HS-27A (cell line): ENCODE measurements around the gene CNTN4.

ENCODE experiments used
- DNase-seq: peaks from one replicate; pipeline ENCODE4 v3.0.0-alpha.2; 2012; ENCODE audit warnings: low read depth, missing footprints

The CNTN4 gene

DNA sequence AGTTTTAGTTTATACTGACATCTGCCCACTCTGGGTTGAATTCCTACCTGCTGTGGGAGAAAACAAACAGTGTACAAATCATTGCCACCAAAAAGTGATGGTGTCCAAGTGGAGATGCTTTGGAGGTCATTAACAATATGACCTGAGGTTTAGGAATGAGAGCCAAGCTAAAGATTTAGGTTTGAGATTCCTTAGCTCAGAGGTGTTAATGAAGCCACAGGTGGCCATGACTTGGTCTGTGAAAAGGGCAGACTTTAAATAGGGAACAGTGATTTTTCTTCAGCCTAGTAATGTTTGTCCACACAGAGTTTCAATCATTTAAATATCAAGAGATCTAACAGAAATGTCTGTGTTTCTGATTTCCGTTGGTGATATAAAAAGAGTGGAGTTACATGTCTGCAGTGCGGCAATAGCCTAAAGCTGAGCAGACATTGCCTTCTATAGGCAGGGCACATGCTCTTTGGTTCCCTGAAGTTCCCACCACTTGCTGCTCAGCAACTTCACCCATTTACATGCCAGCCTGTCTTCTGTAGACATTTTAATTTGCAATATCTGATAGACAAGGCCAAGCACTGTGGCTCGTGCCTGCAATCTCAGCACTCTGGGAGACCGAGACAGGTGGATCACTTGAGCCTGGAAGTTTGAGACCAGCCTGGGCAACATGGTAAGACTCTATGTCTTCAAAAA, 588.3 kb downstream of the CNTN4 start:
- DNase-seq, result no peak

DNA sequence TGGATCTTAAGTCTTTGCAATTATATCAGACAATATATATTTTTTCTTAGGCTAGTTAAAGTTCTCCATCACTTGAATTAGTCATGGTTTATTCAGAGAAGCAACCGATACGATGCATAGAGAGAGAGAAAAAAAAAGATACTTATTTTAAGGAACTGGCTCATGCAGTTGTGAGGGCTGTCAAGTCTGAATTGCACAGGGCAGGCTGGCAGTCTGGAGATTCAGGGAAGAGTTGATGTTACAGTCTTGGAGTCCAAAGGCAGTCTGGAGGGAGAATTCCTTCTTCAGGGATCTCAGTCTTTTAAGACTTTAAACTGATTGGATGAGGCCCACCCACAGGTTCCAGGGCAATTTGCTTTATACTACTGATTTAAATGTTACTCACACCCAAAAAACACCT, 598.9 kb downstream of the CNTN4 start:
- no peak for DNase-seq

DNA sequence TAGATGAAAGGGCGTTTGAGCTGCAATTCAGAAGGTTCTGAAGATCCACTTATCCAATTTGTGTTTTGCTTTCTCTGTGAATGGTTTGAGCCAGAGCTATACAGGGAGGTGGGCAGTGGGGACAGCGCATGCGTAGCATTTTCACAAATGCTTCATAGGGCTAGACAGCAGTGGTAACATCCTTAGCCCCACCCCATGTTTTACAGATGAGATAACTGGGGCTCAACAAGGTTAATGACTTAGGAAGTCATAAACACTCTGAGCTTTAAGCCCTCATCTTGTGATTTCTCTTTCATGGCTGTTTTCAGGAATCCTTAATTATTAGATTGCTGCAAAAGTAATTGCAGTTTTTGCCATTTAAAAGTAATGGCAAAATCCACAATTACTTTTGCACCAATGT, 602.8 kb downstream of the CNTN4 start:
- DNase-seq, result no peak

DNA sequence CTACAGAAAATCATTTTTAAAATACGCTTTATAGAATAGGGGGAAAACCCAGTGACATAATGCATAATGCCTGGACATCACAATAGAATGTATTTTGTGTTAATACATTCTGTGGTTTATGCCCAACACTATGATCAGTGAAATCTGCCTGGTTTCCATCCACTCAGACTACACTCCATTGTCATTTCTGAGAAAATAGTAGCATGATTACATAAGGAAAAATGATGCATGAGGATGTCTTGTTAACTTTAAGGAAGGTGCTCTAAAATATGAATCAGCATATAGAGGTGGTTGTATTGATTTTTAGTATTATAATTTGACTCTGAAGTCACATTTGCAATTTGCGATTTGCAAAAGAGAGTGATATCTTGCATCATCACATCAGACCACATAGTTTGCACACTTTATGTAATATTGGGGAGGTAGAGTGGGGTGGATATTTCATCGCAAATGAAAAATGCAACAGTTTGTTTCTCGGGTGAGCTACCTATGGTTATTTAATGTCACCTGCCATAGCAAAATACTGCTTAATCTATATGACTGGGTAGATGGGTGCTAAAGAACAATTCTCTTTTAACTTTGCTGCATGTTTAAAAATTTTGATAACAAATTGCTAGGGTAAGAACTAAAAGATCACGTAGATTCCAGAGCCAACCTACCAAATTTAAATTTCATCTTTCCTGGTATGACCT, 607.6 kb downstream of the CNTN4 start:
- DNase-seq, result no peak

DNA sequence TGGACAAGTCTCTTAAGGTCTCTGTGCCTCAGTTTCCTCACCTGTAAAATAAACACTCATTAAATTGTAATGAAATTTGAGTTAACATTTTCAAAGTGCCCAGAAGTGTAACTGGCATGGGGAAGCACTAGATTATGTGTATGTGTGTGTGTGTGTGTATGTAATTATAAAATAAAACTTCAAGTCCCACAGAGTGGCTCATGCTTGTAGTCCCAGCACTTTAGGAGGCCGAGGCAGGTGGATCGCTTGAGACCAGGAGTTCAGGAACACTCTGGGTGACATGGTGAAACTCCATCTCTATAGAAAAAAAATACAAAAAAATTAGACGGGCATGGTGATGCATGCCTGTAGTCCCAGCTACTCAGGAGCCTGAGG, 608.2 kb downstream of the CNTN4 start:
- DNase-seq, result no peak

DNA sequence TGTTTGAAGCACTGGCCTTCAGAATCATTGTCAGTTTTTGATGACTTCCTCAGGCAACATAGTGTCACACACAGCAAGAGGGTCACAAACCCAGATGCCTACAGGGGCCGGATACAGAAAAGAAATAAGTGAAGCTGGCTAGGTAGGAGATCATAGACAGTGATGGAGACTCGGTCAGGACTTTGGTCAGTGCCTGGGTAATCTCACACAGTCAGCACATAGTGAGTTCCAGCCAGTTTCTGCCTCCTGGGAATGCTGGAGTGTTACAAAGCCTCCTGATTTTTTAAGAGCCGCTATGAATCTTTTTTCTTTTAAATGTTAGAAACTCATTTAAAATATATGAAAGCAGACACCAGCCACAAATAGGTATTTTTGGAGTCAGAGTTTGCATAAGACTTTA, 612.4 kb downstream of the CNTN4 start:
- DNase-seq, result no peak

DNA sequence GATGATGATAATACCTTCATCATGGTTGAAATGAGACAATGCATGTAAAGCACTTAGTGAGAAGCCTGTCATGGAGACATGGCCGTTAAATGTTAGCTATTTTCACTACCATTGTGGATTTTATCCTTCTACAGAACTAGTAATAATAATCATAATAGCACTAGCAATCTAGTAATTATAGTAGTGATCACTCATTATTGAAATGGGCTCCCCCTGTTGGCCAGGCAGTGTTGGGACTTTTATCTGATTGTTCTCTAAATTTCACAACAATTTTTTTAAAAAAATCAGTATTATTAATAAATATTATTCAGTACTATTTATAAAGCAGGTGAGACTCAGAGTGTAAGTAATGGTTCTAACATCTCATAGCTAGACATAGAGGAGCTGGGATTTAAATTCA, 615.3 kb downstream of the CNTN4 start:
- DNase-seq, result no peak

DNA sequence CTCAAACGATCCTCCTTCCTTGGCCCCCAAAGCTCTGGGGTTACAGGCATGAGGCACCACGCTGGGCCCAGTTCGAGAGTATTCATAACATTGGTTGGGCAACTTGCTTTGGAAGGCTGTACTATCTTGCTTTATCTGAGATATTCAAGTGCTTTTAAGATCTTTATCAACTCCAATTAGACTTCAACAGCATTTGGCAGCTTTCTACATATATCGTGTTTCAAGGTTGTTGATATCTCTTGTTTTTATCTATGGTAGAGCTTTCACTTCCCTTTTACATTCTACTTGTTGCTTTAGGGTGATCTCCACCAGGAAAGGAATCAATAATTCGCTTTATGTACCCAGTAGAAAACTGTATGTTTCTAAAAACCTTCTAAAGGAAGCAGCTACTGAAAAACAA, 616.2 kb downstream of the CNTN4 start:
- no peak for DNase-seq

DNA sequence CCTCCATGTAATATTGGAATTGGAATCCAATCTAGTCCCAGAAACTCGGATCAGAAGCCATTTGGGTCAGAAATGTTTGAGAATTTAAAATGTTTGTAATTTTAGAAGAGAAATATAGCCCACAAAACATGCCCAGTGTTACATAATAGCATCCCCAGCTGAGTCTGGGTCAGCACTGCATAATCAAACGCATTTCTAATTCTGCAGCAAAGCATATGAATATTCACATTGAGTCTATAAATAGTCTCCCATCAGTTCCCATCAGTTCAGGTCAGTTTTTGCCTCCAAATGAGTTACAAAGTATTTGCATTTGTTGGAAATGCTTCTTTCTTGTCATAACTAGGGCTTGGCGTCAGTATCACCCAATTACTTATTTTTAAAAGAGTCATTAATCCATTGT, 628.4 kb downstream of the CNTN4 start:
- DNase-seq, result no peak

DNA sequence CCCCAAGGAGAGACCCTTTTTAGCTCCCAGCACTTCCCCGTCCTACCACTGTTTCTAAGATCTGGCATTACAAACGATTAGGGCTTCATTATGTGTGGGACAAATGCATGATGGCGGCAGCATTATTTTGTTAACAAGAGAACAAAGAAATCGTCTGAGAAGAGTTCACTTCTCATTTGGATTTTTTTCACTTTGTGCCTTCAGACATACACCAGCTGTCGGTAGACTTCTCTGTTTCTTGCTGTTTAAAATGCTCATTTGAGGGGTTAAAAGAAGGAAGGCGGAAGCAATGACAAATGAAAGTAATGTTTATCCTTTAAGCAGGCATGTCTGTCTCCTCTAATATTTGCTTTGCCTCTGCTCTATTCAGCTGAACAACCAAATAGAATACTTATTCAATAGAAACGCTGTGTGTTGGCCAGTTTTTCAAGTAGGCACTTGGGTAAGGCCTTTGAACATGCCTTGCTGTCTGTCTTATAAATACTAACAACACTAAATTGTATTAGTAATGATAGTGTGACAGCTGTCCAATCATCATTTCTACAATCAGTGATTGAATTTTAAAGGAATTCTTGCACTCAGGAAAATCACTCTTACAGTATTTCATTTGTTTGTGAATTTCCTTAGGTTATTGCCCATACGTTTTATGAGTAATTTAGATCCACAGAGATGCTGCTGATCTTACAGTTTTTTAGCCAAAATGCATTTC, 629.1 kb downstream of the CNTN4 start:
- DNase-seq, result no peak

DNA sequence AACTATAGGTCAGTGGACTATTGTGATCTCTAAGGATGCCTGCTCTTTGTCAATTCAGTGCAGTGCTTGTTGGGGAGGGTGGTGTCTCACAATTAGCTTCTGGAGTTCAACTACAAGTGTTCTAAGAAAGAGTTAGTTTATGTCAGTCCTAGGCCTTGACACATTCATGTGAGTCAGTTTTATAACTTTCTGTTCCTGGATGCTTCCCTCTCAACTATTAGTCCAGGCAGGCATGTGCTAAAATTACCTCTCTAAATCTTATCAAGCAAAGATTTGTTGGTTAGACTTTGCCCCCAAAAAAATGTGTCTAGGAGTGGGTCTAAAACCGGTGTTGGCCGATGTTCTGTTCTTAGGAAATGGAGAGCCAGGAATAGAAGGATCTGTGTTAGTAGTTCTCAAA, 633.2 kb downstream of the CNTN4 start:
- DNase-seq, result no peak

DNA sequence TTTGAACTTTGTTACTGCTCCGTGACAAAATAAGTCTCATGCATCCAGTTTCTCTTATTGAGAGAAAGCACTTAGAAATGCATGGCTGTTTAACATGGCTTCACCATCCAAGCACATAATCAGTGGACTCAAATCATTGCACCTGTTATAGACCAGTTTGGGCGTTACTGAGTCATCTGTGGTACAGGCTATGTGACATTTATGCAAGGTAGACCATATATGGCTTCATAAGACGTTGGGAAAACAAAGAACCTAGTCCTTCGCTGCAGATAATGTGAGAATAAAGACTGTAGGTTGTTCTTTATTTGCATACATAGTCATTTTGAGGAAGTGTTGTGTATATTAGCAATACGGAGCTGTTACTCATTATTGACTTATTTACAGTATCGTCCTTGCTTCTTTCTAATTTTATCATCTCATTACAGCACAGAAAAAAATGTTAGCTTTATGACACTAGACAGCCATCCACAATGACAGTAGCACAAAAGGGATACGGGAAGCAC, 636.8 kb downstream of the CNTN4 start:
- DNase-seq, result no peak

DNA sequence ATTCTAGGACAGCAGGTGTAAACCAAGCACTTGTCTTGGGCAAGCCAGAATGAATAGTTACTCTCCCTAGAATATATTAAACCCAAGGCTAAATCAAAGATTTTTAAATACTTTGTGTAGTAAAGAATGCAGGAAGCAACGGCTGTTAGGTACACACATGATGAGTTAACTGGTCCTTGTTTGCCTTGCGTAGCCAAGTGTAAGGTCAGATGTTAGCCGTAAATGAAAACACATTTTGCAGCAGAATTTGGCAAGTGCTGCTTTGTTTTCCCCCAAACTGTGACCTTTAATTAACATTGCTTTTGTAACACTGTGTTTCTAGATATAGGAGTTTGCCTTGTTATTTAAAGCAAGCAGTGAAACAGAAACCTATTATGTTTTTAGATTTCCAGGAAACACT, 642.9 kb downstream of the CNTN4 start:
- no peak for DNase-seq

DNA sequence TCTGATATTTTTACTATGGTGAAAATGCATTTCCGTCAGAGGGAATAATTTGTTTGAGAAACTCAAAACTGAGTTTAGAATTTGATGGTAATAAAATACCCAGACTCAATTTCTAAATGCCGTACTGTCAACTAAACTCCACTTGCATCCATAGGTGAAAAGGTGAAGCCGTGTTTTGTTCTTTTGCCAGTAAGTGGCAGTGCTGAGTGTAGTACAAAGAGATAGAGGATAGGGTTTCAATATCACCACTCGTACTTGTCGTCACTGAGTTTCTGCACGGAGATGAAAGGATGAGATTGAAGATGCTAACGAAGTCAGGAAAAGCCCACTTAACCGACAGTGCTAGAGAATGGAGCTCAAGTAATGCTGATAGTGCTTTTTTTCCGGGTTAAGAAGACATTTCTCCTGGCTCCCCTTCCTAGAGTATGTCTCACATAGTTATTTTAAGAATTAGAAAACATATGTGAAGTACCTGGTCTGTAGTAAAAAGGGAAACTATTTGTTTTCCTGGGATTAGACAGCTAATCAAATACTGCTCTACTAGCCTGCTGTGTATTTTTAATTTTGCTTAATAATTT, 666.4 kb downstream of the CNTN4 start:
- no peak for DNase-seq

DNA sequence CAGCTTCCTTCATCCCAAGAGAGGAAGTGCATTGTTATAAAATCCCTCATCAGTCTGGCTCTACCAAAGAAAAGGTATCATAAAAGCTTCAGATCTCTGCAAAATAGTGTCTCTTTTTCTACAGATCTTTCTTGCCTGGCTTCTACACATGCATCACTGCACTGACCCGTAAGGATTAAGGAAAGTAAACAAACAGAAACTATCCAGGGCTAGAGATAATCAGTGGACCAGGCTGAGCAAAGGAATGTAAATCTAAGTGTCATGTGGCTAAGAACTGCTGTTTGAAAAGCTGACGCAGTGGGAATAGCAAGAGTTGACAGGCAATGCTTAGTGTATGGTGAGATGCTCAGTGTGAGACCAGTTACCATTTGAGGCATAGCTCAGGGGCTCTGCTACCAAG, 671.8 kb downstream of the CNTN4 start:
- DNase-seq, result no peak

DNA sequence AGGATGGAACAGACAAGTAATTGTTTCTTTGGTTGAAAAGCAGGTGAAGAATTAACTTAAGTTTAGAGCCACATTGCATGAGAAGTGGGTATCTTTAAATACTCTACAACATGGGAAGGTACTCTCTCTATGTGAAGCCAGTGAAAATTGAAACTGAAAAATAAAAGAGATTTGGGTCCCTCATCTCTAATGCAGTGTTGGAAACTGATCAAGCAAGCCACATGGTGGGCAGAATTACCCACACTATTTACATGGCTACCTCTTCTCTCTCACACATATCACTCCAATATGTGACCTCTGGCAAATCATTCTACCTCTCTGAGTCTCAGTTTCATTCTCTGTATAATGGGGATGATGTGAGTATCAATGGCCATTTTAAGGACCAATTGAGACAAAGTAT, 672.5 kb downstream of the CNTN4 start:
- no peak for DNase-seq

DNA sequence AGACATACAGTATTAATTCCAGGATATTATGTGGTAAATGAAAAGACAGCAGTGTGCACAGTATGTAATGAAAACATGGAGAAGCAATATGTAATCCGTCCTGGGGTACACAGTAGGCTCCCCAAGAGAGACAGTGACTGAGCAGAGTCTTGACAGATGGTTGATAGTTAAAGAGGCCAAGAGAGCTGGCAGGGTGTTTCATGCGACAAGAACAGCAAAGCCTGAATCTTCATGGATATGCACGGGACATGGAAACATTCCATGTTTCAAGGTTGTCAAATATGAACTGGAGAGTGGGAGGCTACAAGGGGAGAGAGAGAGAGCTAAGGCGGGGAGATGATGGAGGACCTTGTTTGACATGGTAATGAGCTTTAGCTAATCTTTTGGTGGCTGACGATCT, 673.1 kb downstream of the CNTN4 start:
- DNase-seq, result no peak

DNA sequence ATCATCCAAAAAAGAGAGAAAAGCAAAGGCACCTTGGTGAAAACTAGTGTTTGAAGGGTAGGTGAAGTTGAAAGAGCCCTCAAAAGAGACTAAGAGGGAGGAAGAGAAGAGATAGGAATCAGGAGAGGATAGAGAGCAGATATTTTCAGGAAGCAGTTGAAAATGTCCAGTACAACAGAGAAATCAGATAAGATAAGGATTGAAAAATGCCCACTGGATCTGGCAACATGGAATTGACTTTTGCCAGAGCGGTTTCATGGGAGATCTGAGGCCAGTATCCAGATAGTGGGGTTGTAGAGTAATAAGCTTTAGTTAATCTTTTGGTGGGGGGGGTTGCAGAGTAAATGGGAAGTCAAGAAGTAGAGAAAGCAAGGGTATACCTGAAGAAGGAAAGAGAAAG, 674.1 kb downstream of the CNTN4 start:
- DNase-seq, result no peak

DNA sequence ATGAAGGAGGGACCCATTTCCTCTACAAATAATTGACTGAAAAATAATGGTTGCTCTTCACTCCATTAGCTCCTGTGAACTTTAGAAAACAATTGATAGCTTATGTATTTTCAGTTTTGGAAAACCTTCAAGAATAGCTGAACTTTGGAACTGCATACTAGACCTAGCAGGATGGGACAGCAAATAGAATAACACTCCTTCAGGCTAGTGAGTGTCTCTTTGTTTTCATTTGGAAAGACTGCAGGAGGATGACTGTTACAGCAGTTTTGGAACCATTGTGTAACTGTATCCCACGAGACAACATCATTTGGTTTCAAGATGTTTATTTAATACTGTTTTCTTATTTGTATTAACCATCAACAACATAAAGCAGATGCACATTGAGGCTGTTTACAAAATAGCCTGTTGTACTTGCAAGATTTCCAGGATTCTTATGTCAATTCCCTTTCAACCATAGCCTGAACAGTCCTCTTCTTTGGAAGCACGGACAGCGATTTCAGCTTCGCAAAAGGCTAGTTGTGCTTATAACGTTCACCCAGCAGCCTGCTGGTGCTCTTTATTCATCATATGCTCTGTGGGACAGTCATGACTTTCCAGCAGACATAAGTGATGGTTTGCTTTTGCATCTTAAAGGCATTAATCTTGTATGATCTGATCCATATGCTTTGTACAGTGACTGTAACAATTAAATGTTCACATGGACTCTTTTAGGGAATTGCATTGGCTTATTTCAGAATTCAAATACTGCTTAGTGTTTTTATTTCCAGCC, 676.0 kb downstream of the CNTN4 start:
- DNase-seq, result no peak

DNA sequence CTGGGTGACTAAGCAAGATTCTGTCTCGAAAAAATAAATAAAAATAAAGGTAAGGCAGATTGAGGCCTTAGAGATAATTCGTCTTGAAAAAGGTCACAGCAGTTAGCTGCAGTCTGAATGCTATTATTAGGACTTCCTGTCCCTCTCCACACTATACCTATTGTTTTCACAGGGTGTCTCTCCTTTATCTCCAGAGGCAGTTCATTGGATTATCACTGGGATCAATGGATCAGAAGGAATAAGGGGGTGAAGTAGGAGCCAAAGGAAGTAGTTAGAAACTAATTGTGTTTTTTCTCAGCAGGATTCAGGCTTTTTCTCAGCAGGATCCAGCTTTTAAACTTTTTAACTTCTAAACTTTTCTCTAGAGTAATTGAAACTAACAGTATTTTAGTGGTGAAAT, 684.6 kb downstream of the CNTN4 start:
- DNase-seq, result no peak

DNA sequence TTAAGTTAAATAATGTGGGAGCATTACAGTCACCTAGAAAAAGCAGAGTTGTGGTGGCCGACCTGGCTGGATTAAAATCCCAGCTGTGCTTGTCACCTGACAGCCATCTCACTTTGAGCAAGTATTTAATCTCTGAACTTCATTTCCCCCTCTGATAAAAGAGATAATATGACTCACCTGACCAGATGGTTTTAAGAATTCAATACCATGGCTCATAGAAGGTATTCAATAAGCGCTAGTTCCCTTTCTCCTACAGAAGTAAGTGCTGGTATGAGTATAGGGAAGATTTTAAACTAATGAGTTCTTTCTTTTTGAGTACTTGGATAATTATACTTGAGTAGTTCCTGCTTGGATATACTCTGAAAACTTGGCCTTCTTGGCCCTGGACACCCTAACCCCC, 686.0 kb downstream of the CNTN4 start:
- DNase-seq, result no peak

DNA sequence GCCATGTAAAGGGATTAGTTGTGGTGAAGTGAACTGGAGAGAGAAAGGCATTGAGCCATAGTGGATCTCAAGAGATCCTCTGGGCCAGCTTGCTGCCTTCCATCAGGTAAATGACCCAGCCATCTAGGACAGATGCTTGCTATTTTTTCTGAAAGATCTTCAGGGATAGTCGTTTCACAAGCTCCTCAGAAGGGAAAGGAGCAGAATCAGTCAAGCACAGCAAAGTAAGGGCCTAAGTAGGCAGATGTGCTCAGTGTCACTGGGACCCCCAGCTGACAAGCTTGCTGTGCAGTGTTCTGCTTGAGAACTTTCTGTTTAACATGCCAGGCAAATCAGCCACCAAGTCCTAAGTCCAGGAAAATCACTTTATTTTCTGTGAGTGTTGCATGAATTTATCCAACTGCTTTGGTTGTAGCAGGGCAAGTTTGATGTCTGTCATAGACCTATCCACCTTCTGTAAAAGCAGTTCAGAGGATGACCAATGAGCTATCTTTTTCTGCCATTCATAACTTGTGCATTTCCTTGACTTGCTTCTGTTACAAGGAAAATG, 691.7 kb downstream of the CNTN4 start:
- no peak for DNase-seq
